ENCODE results near the gene FAM210B.
A peak's percentile ranks its signal among the peaks of the same experiment; 100 is the strongest.
"Not testable (repeated sequence)": the region's sequence is repeated elsewhere in the genome, so short reads cannot be mapped to it uniquely, and the experiment has no call there.

Gene FAM210B, protein sequence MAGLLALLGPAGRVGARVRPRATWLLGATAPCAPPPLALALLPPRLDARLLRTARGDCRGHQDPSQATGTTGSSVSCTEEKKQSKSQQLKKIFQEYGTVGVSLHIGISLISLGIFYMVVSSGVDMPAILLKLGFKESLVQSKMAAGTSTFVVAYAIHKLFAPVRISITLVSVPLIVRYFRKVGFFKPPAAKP

DNA sequence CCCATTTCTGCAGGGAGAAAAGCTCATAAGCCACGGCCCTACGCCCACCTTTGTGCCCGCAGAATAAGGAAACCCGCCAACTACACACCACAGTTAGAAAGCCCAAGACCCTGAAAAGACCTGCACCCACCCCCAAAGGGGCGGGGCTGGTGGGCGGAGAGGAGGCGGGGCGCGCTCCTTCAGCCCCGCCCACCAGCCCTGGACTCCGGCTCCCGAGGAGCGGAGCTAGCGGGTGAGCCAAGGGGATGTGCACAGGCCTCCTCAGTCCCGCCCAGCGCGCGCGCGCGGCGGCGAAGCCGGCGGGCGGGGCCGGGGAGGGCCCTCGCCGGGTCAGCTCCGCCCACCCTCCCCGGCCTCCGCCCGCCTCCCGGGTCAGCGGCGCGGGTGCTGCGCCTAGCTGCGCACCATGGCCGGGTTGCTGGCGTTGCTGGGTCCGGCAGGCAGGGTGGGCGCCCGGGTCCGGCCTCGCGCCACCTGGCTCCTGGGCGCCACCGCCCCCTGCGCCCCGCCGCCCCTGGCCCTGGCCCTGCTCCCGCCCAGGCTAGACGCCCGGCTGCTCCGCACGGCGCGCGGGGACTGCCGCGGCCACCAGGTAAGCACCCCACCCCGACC lies at the start of gene FAM210B:
FAM210B (plus strand) TSS at position 375 of the 612 bp plus-strand sequence; CDS start at position 407, 32 bp downstream.
- DNase-seq = peak; percentile 26 to 83

DNA sequence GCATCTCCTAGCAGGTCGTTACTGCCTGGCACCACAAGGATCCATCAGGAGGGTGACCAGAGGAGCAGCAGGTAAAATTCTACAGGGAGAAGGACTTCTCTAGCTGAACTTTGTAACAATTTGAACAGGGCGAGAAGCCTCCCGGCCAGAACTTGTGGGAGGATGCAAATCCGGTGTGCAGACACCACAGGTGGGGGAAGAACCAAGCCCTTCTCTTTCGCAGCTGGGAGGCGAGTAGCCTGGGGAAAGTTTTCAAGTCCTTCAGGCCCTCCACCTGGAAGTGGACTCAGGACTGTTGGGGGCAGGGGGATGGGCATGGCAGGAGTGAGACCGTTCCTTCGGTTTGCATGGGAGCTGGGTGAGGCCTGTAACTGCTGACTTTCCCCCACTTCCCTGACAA lies 42.7 kb upstream of the FAM210B start:
- DNase-seq = no peak

DNA sequence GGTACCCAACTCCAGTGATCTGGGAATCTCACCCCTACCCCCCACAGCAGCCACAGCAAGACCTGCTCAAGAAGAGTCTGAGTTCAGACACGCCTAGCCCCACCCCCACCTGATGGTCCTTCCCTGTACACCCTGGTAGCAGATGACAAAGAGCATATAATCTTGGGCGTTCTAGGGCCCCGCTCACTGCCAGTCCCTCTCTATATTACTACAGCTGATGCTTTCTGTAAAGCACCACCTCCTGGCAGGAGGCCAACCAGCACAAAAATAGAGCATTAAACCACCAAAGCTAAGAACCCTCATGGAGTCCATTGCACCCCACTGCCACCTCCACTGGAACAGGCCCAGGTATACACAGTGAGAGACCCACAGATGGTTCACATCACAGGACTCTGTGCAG lies 42.3 kb upstream of the FAM210B start:
- DNase-seq = no peak

DNA sequence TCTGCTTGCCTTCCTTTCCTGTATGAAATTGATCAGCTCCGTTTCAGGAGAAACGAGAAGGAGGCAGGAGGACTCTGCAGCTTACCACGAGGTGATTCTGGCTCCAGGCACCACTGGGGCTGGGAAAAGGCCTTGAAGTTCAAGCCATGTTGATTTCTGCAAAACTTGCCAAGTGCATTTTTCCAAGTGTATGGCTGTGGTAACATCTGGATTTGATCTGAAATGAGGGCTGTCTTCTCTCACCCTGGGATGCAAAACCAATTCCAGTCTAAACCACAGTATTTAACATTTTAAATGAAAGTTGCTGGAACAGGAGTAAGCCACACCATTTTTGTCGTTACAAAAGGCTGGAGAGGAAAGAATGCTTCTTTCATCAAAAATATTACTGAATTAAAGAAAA lies 36.1 kb upstream of the FAM210B start:
- DNase-seq = no peak

DNA sequence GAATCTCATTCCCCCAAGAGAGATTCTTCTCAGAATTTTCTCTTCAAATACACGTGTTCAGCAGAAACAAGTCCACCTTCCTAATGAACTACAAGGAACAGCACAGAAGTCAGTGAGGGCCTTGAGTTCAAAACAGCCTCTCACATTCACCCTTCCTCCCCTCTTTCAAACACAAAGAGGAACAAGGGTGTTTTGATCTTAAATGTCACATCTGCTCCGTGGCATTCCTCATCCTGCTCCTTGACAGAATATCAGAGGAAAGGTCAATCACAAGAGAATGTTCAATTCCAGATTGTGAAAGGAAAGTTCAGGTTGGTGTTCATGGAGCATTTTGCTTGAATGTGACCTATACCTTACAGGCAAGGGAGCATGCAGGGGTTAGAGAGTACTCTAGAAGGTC lies 35.6 kb upstream of the FAM210B start:
- DNase-seq = no peak

DNA sequence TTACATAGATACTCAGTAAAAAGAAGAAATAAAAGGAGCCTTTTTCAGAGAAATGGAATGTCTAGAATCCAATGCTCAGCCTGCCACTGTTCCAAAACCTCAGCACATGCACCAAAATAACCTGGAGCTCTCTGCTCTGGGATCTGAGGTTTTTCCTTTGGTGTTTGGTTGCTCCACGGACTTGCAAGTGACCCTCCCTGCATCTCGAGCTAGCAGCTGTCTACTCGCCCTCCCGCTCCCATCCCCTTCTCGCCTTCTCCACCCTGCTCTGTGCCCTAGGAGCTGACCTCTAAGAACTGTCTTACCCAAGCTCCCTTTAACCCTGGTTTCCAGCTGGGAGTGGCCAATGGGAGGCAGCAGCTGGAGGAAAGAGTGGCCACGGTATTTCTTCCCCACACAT lies 35.1 kb upstream of the FAM210B start:
- DNase-seq = no peak

DNA sequence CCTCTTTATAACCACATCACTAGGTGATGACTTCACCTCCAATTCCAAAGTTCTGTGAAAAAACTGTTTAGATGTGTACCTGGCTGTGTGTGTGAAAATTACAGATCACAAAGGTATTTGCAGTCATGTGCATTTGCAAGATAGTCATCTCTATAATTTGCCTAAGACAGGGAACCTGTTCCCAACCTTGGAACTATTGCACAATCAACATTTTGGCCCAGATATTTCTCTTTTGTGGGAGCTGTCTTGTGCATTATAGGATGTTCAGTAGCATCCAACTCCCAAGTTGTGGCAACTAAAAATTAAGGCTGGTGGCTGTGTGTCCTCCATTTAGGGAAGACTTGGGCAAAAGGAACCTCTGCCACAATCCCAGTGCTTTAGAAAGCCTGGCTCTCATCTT lies 34.0 kb upstream of the FAM210B start:
- DNase-seq = no peak

DNA sequence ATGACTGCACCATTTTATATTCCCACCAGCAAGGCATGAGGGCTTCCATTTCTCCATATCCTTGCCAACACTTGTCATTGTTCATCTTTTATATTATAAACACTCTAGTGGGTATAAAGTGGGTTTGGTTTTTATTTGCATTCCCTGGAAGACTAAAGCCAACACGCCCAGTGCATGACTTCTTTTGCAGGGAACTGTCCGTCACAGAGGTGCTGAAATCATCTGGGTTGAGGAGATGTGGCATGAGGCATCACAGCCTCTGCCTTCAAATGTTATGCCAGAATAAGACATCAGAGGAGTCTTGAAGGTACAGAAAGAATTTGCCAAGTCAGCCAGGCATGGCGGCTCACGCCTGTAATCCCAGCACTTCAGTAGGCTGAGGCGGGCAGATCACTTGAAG lies 29.9 kb upstream of the FAM210B start:
- DNase-seq = no peak

DNA sequence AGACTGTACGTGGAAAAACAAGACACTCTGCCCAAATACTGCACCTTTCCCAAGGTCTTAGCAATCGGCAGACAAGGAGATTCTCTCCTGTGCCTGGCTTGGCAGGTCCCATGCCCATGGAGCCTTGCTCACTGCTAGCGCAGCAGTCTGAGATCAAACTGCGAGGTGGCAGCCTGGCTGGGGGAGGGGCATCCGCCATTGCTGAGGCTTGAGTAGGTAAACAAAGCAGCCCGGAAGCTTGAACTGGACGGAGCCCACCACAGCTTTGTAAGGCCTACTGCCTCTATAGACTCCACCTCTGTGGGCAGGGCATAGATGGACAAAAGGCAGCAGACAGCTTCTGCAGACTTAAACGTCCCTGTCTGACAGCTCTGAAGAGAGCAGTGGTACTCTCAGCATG lies 22.1 kb upstream of the FAM210B start:
- DNase-seq = not testable (repeated sequence)

DNA sequence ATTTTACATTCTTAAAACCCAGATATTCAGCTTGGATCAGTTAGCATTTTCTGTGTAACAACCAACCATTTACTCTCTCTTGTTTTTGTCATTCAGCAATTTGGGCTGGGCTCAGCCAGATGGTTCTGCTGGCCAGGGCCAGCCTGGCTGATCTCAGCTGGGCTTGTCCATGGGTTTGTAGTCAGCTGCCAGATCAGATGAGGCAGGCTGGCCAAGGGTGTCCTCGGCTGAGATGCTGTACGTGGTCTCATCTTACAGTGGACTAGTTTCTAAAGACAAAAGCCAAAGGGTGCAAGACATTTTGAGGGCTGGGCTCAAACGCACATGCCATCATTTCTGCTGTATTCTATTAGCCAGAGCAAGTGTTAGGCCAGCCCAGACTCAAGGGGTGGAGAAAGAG lies 16.0 kb upstream of the FAM210B start:
- no peak for DNase-seq

DNA sequence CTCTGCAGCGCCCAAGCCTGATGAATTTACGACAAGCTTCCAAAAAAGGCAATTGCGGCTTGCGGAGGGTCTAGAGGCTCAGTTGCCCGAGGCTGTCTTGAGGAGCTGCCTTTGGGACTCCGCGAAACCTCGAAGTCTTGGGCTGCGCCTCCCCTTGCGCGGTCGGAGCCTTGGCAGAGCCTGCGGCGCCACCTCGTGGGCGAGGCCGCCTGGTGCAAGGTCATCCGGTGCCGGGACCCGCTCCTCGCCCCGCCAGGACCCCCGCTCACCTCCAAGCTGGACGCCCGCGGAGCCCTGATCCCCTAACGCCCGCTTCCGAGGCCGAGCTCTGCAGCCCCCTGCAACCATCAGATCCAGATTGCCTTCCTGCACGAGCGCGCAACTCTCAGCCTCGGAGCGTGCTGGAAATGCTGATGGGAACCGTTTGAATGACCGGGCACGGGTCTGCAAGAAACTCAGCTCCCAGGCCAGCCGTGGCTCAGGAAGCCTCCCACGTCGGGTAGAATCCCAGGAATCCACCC lies 14.9 kb upstream of the FAM210B start:
- peak in 1 of 2 experiments; percentile 10 for DNase-seq

DNA sequence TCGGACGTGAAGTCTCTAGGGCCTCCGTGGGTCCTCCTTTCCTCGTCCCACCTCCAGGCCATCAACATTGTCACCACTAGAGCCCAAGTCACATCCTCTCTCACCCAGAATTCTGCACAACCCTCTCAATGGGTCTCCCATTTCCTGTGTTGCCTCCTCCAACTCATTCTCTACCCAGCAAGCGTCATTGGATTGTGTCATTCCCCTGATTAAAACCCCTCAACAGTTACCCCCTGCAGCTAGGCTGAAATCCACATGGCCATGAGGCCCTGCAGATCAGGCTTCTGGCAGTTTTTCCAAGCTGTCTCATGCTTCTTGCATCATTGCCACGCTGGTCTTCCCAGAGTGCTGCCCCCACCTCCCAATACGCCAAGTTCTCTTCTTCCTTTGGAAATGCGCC lies 12.9 kb upstream of the FAM210B start:
- no peak for DNase-seq

DNA sequence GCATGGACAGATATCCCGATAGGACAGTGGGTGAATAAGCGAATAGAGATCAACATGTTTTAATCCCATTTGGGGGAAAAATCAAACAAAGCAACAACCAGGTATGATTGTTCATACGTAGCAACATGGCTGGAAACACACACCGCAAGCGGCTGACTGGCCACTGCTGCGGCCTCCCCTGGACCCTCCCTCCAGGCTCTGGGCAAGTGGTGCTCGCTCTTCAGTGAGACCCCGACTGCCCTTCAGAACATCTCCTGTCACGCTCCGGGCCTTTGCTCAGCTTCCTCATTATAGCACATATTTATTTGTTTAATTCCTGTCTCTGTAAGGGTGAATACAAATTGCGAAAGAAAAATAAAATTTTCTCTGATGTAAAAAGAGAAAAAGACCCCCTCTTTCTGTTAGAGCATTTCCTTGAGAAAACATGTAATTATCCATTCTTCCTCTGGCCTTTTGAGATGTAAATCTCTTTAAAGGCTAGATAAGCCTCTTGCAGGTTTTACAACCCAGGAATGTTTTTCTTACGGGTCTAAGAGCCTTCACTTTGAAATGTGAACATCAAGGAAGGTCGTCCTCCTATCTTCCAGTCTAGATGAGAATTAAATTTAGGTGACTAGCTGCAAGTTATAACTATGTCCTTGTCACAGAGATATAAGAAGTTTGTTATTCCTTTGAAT lies 11.0 kb upstream of the FAM210B start:
- DNase-seq = no peak

DNA sequence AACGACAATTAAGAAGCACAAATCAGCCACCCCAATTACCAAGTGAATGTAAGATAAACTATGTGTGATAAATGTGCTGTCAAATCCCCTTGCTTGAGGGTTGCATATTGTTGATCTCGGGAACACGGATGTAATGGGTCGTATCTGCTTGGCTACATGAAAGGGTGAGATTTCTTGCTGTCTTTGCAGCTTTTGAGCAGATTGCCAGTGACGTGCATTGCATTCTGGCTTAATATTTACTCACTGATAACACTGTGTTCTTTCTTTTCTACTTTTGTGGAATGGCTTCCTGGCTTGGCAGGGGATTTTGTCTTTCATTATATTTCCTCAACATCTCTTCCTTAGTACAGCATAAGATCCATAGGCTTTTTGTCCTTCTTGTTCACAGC lies 10.5 kb upstream of the FAM210B start:
- no peak for DNase-seq

DNA sequence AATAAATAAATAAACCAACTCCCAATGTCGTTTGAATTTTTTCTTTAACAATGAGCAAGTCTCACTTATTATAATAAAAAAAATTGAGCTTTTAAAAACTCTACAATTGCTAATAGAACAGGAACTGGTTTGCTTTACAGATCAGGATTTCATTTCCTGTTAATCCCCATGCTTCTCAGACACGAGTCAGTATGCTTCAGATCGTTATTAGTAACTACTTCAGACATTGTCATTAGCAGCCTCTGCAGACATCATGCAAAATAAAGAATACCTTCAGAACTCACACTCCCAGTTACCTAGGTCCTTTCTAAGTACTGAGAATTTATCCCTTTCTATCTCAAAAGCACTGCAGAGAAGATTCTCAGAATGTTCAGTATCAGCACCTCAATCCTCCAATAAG lies 10.0 kb upstream of the FAM210B start:
- no peak for DNase-seq

DNA sequence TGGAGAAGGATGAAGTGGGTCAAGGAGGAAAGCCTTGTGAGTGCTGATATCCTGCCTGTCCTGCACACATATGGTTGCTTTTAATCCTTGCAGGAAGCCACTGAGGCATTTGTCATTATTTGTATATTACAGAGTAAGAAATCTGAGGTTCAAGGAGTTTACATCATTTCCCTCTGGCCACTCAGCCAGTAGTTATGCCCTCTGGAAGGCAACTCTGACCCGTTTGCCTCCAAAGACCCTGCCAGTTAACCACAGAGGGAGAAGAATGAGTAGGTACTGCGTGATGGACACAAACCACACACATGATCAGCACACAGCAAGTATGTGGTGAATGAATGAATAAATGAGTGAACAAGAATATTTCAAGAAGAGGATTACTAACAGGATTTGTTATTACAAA lies 7.9 kb upstream of the FAM210B start:
- no peak for DNase-seq

DNA sequence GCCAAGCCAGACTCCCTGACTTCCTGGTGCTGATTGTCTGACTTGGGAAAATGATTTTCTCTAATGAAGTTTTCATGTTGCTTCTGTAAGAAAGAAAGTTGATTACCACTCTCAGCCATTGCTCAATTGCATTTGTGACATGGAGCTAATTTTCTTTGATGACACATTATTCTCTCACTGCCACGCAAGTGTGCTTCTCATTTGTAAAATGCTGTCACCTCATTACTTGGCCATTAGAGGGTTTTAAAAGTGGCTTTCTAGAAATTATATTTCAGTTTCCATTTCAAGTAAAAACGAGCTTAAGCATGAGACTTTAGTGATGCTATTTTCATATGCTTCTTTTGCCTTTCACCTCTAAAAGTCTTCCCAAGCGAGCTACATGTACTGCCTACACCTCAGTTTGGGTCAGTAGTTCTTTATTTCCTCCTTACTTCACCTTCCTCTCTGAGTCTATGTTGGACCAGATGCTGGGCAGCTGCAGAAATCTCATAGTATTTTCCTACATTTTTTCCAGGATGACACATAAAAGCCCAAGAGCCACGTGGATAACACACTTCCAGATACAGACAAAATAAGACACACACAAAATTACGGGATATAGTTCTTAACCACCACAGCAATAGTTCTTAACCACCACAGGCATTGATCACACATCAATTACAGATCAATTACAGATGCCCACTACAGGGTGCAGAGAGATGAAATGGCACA lies 6.3 kb upstream of the FAM210B start:
- no peak for DNase-seq

DNA sequence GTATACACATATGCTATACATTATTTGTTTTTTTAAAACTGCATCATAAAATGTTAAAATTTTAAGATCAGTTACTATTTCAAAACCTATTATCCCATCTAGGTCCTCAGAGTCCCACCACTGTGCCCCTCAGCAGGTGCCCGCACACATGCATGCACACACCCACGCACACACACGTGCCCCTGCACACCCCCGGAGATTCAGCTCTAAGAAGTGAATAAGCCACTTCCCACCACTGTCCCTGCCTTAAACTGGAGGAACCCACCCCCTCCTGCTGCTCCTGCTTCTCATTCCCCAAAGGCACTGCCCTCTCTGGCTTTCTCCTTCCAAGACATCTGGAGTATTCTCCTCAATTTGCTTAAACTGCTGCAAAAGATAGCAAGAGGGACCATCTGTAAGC lies 5.4 kb upstream of the FAM210B start:
- no peak for DNase-seq

DNA sequence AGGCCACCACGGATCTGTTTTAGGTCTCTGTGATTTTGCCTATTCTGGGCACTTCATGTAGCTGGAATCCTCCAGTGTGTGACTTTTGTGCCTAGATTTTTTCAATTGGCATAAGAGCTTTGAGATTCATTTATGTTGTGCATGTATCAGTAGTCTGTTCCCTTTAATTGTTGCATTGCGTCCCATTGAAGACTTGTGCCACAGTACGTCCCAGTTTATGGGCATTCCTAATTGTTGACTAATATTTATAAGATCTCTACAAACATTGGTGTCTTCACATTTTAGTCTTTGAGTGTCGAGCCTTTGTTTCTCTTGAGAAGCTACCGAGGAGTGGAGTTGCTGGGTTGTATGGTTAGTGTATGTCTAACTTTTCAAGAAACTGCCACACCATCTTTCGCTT lies 704 bp upstream of the FAM210B start:
- DNase-seq = no peak

DNA sequence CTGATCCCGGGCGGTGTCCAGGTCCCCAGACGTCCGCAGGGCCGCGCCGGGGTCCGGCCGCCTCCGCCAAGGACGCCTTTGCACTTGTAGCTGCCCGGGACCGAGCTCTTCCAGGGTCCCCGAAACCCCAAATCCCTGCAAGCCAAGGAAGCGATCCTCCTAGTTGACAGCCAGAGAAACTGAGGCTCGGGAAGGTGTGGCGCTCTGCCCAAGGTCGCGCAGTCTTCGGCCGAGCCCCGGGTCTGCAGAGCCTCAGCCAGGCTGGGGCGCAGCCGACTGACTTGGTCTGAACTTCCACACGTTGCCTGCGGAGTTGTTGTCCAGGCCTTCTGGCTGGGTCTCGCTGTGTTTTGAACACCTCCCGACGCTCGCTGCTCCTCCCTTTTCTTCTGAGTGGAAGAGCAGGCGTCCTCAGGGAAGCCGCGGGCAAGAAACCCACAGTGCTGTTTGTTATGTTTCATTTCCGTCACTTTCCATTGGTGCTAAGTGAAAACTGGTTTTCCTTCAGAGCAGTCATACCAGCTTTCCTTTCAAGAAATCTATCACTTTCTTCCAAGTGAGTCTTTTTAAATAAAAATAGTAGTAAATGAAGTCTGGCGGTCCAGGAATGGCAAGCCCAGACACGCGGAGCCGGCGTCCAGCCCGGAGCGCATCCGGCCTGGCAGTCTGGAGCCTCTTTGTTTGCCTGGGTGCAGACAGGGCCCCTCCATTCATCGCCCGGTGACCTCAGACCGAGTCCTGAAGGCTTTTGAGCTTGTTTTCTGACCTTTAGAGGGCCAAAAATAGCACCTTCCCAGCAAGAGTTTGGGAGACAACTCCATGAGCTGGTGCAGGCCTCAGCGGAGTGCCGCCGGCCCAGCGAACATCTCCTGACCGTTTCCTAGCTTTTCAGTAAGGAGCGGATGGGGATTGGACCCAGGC lies 698 bp downstream of the FAM210B start:
- no peak for DNase-seq

DNA sequence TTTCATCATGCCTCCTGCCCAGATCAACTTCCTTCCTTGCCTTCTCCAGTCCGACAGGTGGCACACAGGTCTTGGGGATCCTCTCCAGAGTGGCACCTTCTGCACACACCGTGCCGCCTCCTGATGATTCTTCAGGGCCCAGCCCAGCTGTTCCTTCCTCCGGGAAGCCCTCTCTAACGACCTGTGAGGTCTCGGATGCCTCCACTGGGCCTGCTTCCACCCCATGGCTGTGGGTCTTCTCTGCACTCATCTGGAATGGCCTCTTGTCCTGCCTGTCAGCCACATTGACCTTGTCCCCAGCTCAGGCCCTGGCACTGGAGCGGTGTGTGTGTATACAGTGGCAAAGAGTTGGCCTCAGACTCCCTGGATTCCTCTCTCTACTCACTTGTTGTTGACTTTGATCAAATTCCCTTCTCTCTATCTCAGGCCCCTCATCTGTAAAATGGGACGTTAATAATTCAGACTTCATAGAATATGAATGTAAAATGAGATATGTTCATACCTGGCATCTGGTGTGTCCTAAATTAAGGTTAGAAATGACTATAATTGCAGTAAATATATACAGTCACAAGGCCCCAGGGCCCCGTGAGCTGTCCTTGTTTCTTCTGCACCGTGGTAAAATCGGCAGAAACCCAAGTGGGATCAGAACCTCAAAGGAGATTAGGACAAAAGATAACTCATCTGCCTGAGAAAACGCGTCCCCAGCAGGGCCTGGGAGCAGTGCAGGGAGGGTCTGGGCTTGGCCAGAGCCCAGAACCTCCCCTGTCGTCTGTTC lies 1.5 kb downstream of the FAM210B start:
- no peak for DNase-seq

DNA sequence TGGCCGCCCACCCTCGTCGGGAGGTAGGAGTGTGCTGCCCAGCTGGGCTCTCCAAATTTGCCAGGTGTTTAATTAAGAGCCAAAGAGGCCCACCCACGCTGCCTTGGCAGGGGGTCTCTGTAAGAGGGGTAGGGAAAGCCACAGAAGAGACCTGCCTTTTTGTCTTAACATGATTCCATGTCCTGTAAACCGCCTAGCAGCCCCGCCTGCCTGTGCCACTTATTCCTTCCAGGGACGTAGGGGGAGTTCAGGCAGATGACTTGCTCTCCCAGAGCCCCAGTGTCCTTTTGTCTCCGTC lies 2.1 kb downstream of the FAM210B start:
- no peak for DNase-seq
